Thyroid gland (tissue), 4 donors: Measurements from ENCODE around the gene TST. TPM values are rescaled to one million over a fixed set of nuclear protein-coding genes. Genes with fewer than 3 reads are reported as not detected.

Source experiments
- DNase-seq, 2 donors: peaks; one replicate each; pipeline ENCODE4 v3.0.0-alpha.2; 2019
- H3K27ac ChIP-seq, 3 donors: fragments of 200-600 bp; sonication (generic); 1 replicate in 2 of 3; 2 replicates in 1 of 3; pipeline ENCODE4 v1.5.1; 2016 to 2019; ENCODE audit warnings: mild to moderate bottlenecking in 1 of 3, moderate library complexity in 1 of 3
- H3K27me3 ChIP-seq: fragments of 200-600 bp; sonication (generic); one replicate; pipeline ENCODE4 v1.5.1; 2019
- H3K36me3 ChIP-seq, 2 donors: fragments of 200-600 bp; sonication (generic); one replicate each; pipeline ENCODE4 v1.5.1; 2016 to 2019
- H3K4me1 ChIP-seq, 2 donors: fragments of 200-600 bp; sonication (generic); one replicate each; pipeline ENCODE4 v1.5.1; 2017 to 2019
- H3K4me3 ChIP-seq, 3 donors: fragments of 200-600 bp; sonication (generic); replicated peaks in 1 of 3; 1 replicate in 2 of 3; 2 replicates in 1 of 3; pipeline ENCODE4 v1.5.1; 2016; ENCODE audit warnings: mild to moderate bottlenecking in 1 of 3
- H3K9me3 ChIP-seq: fragments of 200-600 bp; sonication (generic); one replicate; pipeline ENCODE4 v1.5.1; 2017
- CTCF ChIP-seq, 6 experiments: fragments of 200-600 bp in 3 of 6; fragments of 450-650 bp in 3 of 6; sonication (generic) in 3 of 6; IDR thresholded peaks; one replicate each; pipeline ENCODE4 v1.5.1; 2016 to 2019; ENCODE audit warnings: antibody characterized with exemption in 6 of 6, mild to moderate bottlenecking in 2 of 6, inconsistent platforms in 1 of 6, moderate library complexity in 1 of 6
- POLR2A ChIP-seq, 2 donors: fragments of 450-650 bp; IDR thresholded peaks; one replicate each; pipeline ENCODE4 v1.6.1; 2017; ENCODE audit warnings: antibody characterized with exemption in 2 of 2, mild to moderate bottlenecking in 2 of 2, moderate library complexity in 1 of 2
- WGBS, 2 donors: methylation state at CpG; one replicate each; pipeline ENCODE4 v1.1.5; 2017; 5-methylcytosine and 5-hydroxymethylcytosine counted together
- intact Hi-C: fragments of 100-400 bp; cut with DNase I; formaldehyde crosslinking; loops from one replicate; pipeline ENCODE4 v1.15.1; 2023
- total RNA-seq, 4 donors: library from RNA; depleted of rRNA; stranded (reverse); fragments of >200 nt; gene quantifications; one replicate each; pipeline ENCODE4 v1.2.3, GENCODE V29; 2016

The TST gene
- total RNA-seq, 4 donors from 2014 or later, result 35.7 to 51.2 (median 37.8) TPM

- 50 to 55% methylated on average over 8 of the region's 8 CpGs for WGBS, 2 donors
- Histone ChIP-seq H3K9me3 (no peaks in the 10 kb centered on the region), H3K4me3 (no peak overlapping the region), H3K27me3 (peaks cover 5% of the 10 kb centered on the region), H3K36me3 (no peaks in the 10 kb centered on the region), H3K4me1 (no peaks in the 10 kb centered on the region), H3K27ac (no peak overlapping the region)
- TF ChIP-seq POLR2A (IDR thresholded peaks at IDR 0.05) (no peak), CTCF (IDR thresholded peaks at IDR 0.05) (peak in 2 of 6 experiments; percentile 20 to 22)
- DNase-seq, result no peak
- intact Hi-C loops, result no loop called here
Measured at GRCh38 chr22:36986242-36986821, 32.9 kb downstream of the TST start.

GRCh38 chr22:36985211-36985889, 33.9 kb downstream of the TST start:
- Histone ChIP-seq H3K4me1 (no peaks in the 10 kb centered on the region), H3K4me3 (no peak overlapping the region), H3K27me3 (peaks cover 3% of the 10 kb centered on the region), H3K27ac (no peak overlapping the region), H3K9me3 (no peaks in the 10 kb centered on the region), H3K36me3 (no peaks in the 10 kb centered on the region)
- intact Hi-C loops, result no loop called here
- no peak for TF ChIP-seq POLR2A (IDR thresholded peaks at IDR 0.05)
- TF ChIP-seq CTCF (IDR thresholded peaks at IDR 0.05), result no peak
- DNase-seq, result no peak
- WGBS, 2 donors, result 88% methylated on average over 9 to 10 of the region's 10 CpGs

- Histone ChIP-seq H3K9me3 (no peaks in the 10 kb centered on the region), H3K4me1 (peaks cover 0 to 7% of the 10 kb centered on the region in 2 donors), H3K36me3 (no peaks in the 10 kb centered on the region), H3K27ac (no peak overlapping the region), H3K4me3 (no peak overlapping the region), H3K27me3 (no peaks in the 10 kb centered on the region)
- intact Hi-C loops, result no loop called here
- DNase-seq, result no peak
- TF ChIP-seq POLR2A (IDR thresholded peaks at IDR 0.05) (no peak), CTCF (IDR thresholded peaks at IDR 0.05) (no peak)
- 62 to 68% methylated on average over 5 of the region's 5 CpGs for WGBS, 2 donors
Measured at GRCh38 chr22:36982136-36982535, 37.1 kb downstream of the TST start.

- WGBS, 2 donors, result 75 to 81% methylated on average over 16 of the region's 16 CpGs
- no peak overlapping the region for H3K4me3 ChIP-seq
- DNase-seq, result no peak
- H3K36me3 ChIP-seq, result no peaks in the 10 kb centered on the region
- peaks cover 0 to 7% of the 10 kb centered on the region in 2 donors for H3K4me1 ChIP-seq
- no peaks in the 10 kb centered on the region for H3K27me3 ChIP-seq
- intact Hi-C loops, result no loop called here
- no peaks in the 10 kb centered on the region for H3K9me3 ChIP-seq
- H3K27ac ChIP-seq, result no peak overlapping the region
- TF ChIP-seq CTCF (IDR thresholded peaks at IDR 0.05) (no peak), POLR2A (IDR thresholded peaks at IDR 0.05) (no peak)
Measured at GRCh38 chr22:36981247-36981775, 37.9 kb downstream of the TST start.
